Kidney capillary endothelial cell (primary cell): ENCODE data around the gene LCN9.
A peak's percentile ranks its signal among the peaks of the same experiment; 100 is the strongest.
"Not testable (repeated sequence)": the region's sequence is repeated elsewhere in the genome, so short reads cannot be mapped to it uniquely, and the experiment has no call there.

Experiments
- DNase-seq: peaks from one replicate; pipeline ENCODE4 v3.0.0-alpha.2; 2018; ENCODE audit warnings: low spot score

LCN9 gene, protein sequence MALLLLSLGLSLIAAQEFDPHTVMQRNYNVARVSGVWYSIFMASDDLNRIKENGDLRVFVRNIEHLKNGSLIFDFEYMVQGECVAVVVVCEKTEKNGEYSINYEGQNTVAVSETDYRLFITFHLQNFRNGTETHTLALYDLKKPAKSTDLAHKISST

GRCh38 chr9:135662758-135663450 lies at the start of gene LCN9:
Gene LCN9, plus strand, starts transcription at chr9:135663309. Its CDS starts 13 bp downstream, at chr9:135663322.
- no peak for DNase-seq

GRCh38 chr9:135613946-135614805 lies 48.9 kb upstream of the LCN9 start:
- no peak for DNase-seq

DNA sequence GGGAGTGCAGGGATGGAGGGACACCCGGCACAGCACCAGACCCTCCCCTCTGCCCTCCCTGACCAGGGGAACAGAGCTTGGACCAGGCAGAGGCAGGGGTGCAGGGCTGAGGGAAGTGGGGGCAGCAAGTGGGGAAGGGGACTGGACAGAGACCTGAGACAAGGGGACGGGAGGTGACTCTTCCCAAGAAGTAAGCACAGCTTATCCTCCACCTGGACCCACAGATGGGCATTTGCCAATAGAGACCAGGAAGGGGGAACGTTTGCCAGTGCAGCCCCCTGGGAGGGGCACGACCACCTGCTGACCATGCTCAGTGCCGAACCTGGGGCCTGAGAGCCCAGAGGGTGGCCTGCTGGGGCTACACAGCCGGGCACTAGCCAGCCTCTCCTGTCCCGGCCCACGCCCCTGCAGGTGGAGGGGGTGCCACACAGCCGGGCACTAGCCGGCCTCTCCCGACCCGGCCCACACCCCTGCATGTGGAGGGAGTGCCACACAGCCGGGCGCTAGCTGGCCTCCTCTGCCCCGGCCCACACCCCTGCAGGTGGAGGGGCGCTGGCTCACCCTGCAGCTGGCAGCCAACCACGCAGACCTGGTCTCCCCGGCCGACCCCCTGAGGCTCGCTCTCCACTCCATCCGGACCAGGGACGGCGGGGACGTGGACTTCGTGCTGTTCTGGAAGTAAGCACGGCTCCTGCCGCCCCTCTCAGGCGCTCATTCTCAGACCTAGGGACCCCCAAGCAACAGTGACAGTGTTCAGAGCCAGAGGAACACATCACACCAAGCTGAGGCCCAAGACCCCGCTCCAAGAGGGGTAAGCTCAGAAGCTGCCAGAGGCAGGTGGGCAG lies 48.1 kb upstream of the LCN9 start:
- DNase-seq: no peak

GRCh38 chr9:135615666-135616618 lies 47.2 kb upstream of the LCN9 start:
- DNase-seq: no peak

- no peak for DNase-seq
Observed at GRCh38 chr9:135616619-135617537, 46.2 kb upstream of the LCN9 start.

- no peak for DNase-seq
Observed at GRCh38 chr9:135617538-135617900, 45.6 kb upstream of the LCN9 start.

- no peak for DNase-seq
Observed at GRCh38 chr9:135617991-135618411, 45.1 kb upstream of the LCN9 start.

- DNase-seq: no peak
Observed at GRCh38 chr9:135618866-135619598, 44.1 kb upstream of the LCN9 start.

- DNase-seq: no peak
Observed at GRCh38 chr9:135619599-135619886, 43.6 kb upstream of the LCN9 start.

DNA sequence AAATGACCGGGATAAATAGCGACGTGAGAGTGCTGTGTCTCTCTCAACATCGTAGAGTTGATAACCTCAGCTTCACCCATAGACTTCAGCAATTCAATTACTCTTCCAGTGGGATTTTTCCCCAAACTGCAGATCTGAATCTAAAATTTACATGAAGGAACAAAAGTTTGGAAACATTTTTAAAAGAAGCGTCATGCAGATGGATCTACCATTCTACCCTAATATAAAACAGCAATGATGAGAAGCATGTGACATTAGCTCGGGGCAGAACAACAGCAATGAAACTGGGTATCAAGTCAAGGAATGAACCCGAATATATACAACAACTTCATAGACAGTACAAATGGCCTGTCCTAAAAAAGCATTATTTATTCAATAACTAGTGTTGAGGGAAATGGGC lies 42.6 kb upstream of the LCN9 start:
- DNase-seq: no peak

- no peak for DNase-seq
Observed at GRCh38 chr9:135622415-135623020, 40.6 kb upstream of the LCN9 start.

- no peak for DNase-seq
Observed at GRCh38 chr9:135624282-135624681, 38.8 kb upstream of the LCN9 start.

DNA sequence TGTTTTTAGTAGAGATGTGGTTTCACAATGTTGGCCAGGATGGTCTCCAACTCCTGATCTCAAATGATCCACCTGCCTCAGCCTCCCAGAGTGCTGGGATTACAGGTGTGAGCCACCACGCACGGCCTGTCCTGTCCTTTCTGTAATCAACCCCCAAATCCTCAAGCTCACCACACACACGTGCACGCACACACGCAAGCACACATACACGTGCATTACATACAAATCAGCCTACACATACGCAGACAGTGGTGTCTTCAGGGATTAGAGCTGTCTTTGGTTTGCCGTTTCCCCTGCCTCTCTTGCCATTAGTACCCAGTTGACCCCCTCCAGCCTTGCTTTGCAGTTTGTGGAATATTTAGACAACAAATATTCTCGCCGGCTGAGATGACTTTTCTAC lies 30.3 kb upstream of the LCN9 start:
- DNase-seq: no peak

- not testable (repeated sequence) for DNase-seq
Observed at GRCh38 chr9:135636930-135637530, 26.1 kb upstream of the LCN9 start.

DNA sequence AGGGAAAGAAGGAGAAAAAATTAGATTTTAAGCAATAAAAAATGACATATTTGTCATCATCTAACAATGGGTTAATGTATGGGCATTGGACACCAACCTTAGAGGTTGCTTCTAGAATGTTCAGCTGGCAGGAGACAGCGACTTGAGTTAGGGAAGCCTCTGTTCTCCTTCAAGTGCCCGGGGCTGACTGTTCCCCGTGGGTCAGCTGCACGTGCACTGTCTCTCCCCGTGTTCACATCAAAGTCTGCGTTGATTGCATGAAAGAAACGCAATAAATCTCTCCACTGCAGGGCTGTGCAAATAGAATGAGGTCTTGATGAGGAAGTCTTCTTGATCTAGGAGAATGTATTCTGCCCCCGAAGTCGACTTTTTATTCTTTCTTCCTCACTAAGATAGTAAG lies 23.9 kb upstream of the LCN9 start, which contains the start of gene GLT6D1:
TSS of gene GLT6D1 (minus strand) at position 345 of the 400 bp plus-strand sequence. CDS start 353 bp downstream, outside the sequence.
- no peak for DNase-seq

GRCh38 chr9:135641047-135641446 lies 22.1 kb upstream of the LCN9 start:
- DNase-seq: no peak

DNA sequence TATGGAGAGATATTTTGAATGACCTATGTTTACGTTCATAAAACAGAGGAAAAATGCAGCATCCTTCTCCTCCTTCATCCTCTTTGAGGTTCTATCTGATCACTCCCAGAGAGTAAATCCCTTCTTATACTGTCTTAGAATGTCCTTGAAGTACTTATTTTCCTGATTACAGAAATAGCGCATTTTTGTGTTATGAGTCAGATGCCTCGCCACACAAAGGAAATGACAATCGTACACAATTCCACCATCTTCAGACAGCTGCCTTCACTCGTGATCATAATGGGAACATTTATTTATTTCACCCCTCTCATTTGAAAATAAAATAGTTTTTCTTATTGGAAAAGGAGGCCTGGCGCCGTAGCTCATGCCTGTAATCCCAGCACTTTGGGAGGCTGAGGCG lies 21.4 kb upstream of the LCN9 start:
- DNase-seq: peak; percentile 83

GRCh38 chr9:135644631-135645218 lies 18.4 kb upstream of the LCN9 start:
- no peak for DNase-seq
